OCI-LY1 (cell line): ENCODE results near the gene CPXM1.

Experiments
- H2AFZ ChIP-seq: fragments of 200-600 bp; sonication (generic), shearing (Covaris generic); 2 replicates; pipeline ENCODE4 v1.6.0; 2014; ENCODE audit warnings: antibody characterized with exemption, mild to moderate bottlenecking, low read length
- H3F3A ChIP-seq: fragments of 200-600 bp; sonication (generic), shearing (Covaris generic); 2 replicates; pipeline ENCODE4 v1.6.0; 2014; ENCODE audit warnings: mild to moderate bottlenecking, antibody characterized with exemption, low read length, moderate library complexity; ENCODE audit not compliant: insufficient read depth
- H3K27ac ChIP-seq: fragments of 200-600 bp; sonication (generic); 2 replicates; pipeline ENCODE4 v1.5.1; 2014; ENCODE audit warnings: low read length, mixed run types, mild to moderate bottlenecking, low read depth; ENCODE audit not compliant: poor library complexity, severe bottlenecking
- H3K27me3 ChIP-seq: fragments of 200-600 bp; sonication (generic); 2 replicates; pipeline ENCODE4 v1.6.0; 2014; ENCODE audit warnings: antibody characterized with exemption, mild to moderate bottlenecking, low read length, moderate library complexity; ENCODE audit not compliant: insufficient read depth
- H3K36me3 ChIP-seq: fragments of 200-600 bp; sonication (generic); 2 replicates; pipeline ENCODE4 v1.6.1; 2014; ENCODE audit warnings: mild to moderate bottlenecking, antibody characterized with exemption, low read length, moderate library complexity, mixed read lengths; ENCODE audit not compliant: insufficient read depth
- H3K4me1 ChIP-seq: fragments of 200-600 bp; sonication (generic); 2 replicates; pipeline ENCODE4 v1.5.1; 2014; ENCODE audit warnings: mild to moderate bottlenecking, low read length, moderate library complexity; ENCODE audit not compliant: insufficient read depth, severe bottlenecking
- H3K4me2 ChIP-seq: fragments of 200-600 bp; sonication (generic), shearing (Covaris generic); 2 replicates; pipeline ENCODE4 v1.6.1; 2014; ENCODE audit warnings: low read length
- H3K4me3 ChIP-seq: fragments of 200-600 bp; sonication (generic); 2 replicates; pipeline ENCODE4 v1.5.1; 2014; ENCODE audit warnings: low read length, low read depth, mild to moderate bottlenecking, mixed read lengths; ENCODE audit not compliant: poor library complexity, severe bottlenecking
- H3K79me2 ChIP-seq: fragments of 200-600 bp; shearing (Covaris generic); 2 replicates; pipeline ENCODE4 v1.6.1; 2016; ENCODE audit warnings: mixed run types, low read length, mixed read lengths; ENCODE audit not compliant: insufficient read depth
- H3K9ac ChIP-seq: fragments of 200-600 bp; sonication (generic), shearing (Covaris generic); 2 replicates; pipeline ENCODE4 v1.6.1; 2014; ENCODE audit warnings: mild to moderate bottlenecking, low read length, mixed read lengths
- H3K9me2 ChIP-seq: fragments of 200-600 bp; sonication (generic), shearing (Covaris generic); 2 replicates; pipeline ENCODE4 v1.6.1; 2014; ENCODE audit warnings: low read depth, mild to moderate bottlenecking, low read length, mixed read lengths
- H3K9me3 ChIP-seq: fragments of 200-600 bp; shearing (Covaris generic); 2 replicates; pipeline ENCODE4 v1.6.1; 2014; ENCODE audit warnings: low read length, mixed read lengths
- H4K20me1 ChIP-seq: fragments of 200-600 bp; sonication (generic), shearing (Covaris generic); 2 replicates; pipeline ENCODE4 v1.6.0; 2016; ENCODE audit warnings: mild to moderate bottlenecking, low read length; ENCODE audit not compliant: insufficient read depth
- EZH2 ChIP-seq: fragments of 200-600 bp; sonication (generic), shearing (Covaris generic); IDR thresholded peaks from 2 replicates; pipeline ENCODE4 v1.8.0; 2017; ENCODE audit warnings: borderline replicate concordance, mixed run types, mild to moderate bottlenecking, antibody characterized with exemption, low read length, moderate library complexity, mixed read lengths
- TF ChIP-seq, protein P1 (sequence below): fragments of 200-600 bp; sonication (generic), shearing (Covaris generic); IDR thresholded peaks from 2 replicates; pipeline ENCODE4 v1.5.1; 2017; ENCODE audit warnings: mild to moderate bottlenecking, antibody characterized with exemption, low read length, moderate library complexity, mixed read lengths

The CPXM1 gene

DNA sequence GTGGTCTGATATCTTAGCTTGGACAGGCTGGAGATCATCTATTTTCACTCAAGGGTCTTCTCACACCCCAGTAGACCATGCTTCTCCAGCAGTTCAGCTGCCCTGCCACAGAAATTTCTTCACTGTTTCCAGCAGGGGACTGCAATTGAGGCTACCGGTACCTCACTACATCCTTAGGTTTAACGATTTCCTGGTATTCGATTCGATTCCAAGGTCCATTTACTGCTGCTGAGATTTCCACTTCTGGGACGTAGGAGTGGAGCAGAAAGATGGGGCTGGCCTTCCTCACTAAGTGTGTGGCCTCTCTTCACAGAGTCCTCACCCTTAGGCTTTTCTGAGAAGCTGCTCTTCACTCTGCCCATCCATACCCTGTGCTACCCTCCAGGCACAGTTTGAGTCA lies 46.3 kb upstream of the CPXM1 start:
- no peaks in the 10 kb centered on the region for H3K9me2 ChIP-seq
- no peaks in the 10 kb centered on the region for H3K79me2 ChIP-seq
- no peaks in the 10 kb centered on the region for H3K9me3 ChIP-seq
- TF ChIP-seq, protein P1, sequence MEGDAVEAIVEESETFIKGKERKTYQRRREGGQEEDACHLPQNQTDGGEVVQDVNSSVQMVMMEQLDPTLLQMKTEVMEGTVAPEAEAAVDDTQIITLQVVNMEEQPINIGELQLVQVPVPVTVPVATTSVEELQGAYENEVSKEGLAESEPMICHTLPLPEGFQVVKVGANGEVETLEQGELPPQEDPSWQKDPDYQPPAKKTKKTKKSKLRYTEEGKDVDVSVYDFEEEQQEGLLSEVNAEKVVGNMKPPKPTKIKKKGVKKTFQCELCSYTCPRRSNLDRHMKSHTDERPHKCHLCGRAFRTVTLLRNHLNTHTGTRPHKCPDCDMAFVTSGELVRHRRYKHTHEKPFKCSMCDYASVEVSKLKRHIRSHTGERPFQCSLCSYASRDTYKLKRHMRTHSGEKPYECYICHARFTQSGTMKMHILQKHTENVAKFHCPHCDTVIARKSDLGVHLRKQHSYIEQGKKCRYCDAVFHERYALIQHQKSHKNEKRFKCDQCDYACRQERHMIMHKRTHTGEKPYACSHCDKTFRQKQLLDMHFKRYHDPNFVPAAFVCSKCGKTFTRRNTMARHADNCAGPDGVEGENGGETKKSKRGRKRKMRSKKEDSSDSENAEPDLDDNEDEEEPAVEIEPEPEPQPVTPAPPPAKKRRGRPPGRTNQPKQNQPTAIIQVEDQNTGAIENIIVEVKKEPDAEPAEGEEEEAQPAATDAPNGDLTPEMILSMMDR = no peak
- TF ChIP-seq EZH2 = no peak
- H3K4me3 ChIP-seq = no peak overlapping the region
- H4K20me1 ChIP-seq = no peaks in the 10 kb centered on the region
- H3K4me2 ChIP-seq = no peak overlapping the region
- no peaks in the 10 kb centered on the region for H3K27me3 ChIP-seq
- H3K4me1 ChIP-seq = peaks cover 4% of the 10 kb centered on the region
- 0 out of 2 replicates have a peak, but pooled peaks cover 3% of the 10 kb centered on the region for H3K36me3 ChIP-seq
- no peak overlapping the region for H3K27ac ChIP-seq
- no peak overlapping the region for H3K9ac ChIP-seq
- no peak overlapping the region for H2AFZ ChIP-seq
- no peaks in the 10 kb centered on the region for H3F3A ChIP-seq

DNA sequence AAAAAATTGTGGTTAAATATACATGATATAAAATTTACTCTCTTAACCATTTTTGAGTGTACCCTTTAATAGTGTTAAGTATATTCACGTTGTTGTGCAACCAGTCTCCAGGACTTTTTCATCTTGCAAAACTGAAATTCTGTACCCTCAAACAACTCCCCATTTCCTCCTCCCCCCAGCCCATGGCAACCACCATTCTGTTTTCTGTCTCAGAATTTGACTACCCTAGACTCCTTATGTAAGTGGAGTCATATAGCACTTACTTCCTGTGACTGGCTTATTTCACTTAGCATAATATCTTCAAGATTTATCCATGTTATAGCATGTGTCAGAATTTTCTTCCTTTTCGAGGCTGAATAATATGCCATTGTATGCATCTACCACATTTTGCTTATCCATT lies 45.2 kb upstream of the CPXM1 start:
- Histone ChIP-seq H3K27ac (no peak overlapping the region), H3K4me3 (no peak overlapping the region), H3F3A (no peaks in the 10 kb centered on the region)

DNA sequence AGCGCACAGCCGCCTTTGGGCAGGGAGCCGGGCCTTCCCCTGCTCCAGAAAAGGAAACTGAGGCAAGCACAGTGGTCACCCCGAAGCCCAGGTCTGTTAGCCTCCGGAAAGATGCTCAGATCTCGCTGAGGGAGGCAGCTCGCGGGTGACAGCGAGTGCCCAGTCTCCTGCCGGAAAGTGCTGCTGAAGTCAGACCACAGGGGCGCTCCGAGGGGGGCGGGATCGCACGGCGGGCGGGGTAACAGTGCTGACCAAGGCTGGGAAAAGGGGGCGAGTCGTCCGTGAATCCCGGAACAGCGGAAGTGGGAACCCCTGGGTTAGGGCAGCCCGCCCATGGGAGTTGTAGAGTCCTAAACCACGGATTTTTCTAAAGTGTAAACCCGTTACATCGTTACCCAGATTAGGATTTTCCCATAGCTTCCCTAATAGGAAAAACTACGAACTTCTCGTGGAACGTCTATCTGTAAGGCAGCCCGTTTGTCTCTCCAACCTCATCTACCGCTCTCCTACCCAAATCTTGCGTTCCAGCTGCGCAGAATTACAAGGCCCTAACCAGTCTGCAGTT lies 40.6 kb upstream of the CPXM1 start:
- Histone ChIP-seq H3K27ac (no peak overlapping the region), H3K9ac (peak overlapping the region; percentile 78), H3K27me3 (no peaks in the 10 kb centered on the region), H3K4me3 (peak overlapping the region; percentile 96), H2AFZ (0 out of 2 replicates have a peak overlapping the region, but pooled peaks have one; percentile 81), H3K36me3 (0 out of 2 replicates have a peak, but pooled peaks cover 6% of the 10 kb centered on the region), H3K79me2 (no peaks in the 10 kb centered on the region), H3K9me3 (no peaks in the 10 kb centered on the region), H3K9me2 (no peaks in the 10 kb centered on the region), H3K4me1 (peaks cover 31% of the 10 kb centered on the region), H4K20me1 (no peaks in the 10 kb centered on the region), H3K4me2 (peak overlapping the region; percentile 94), H3F3A (no peaks in the 10 kb centered on the region)
- TF ChIP-seq, protein P1 = no peak
- no peak for TF ChIP-seq EZH2

More for the DNA sequence above, 45.2 kb upstream of the CPXM1 start:
- Histone ChIP-seq H3K36me3 (0 out of 2 replicates have a peak, but pooled peaks cover 3% of the 10 kb centered on the region), H3K4me1 (peaks cover 9% of the 10 kb centered on the region), H3K27me3 (no peaks in the 10 kb centered on the region), H2AFZ (no peak overlapping the region), H3K9ac (no peak overlapping the region), H3K9me3 (no peaks in the 10 kb centered on the region), H3K79me2 (no peaks in the 10 kb centered on the region), H3K9me2 (no peaks in the 10 kb centered on the region), H4K20me1 (no peaks in the 10 kb centered on the region), H3K4me2 (no peak overlapping the region)
- no peak for TF ChIP-seq EZH2
- TF ChIP-seq, protein P1 = no peak
